Measurements from ENCODE around the gene PSMG3.

Gene PSMG3

GRCh38 chr7:1576521-1577253, 6.9 kb upstream of the PSMG3 start:
- TF ChIP-seq ZFX (IDR thresholded peaks at IDR 0.05) (no peak), CTCF (conservative IDR thresholded peaks at IDR 0.05) (no peak)
- no peak overlapping the region for H3K27ac ChIP-seq

- no peak for TF ChIP-seq ZFX (IDR thresholded peaks at IDR 0.05)
- no peak for TF ChIP-seq CTCF (conservative IDR thresholded peaks at IDR 0.05)
- H3K27ac ChIP-seq, result no peak overlapping the region
These were observed 6.0 kb upstream of the PSMG3 start for GRCh38 chr7:1575809-1576208.

- TF ChIP-seq CTCF (conservative IDR thresholded peaks at IDR 0.05), result no peak
- no peak for TF ChIP-seq ZFX (IDR thresholded peaks at IDR 0.05)
- H3K27ac ChIP-seq, result no peak overlapping the region
These were observed 2.4 kb upstream of the PSMG3 start for GRCh38 chr7:1572111-1572822.

GRCh38 chr7:1569440-1569832, 396 bp downstream of the PSMG3 start:
- peak overlapping the region; percentile 86 for H3K27ac ChIP-seq
- TF ChIP-seq ZFX (IDR thresholded peaks at IDR 0.05), result no peak
- TF ChIP-seq CTCF (conservative IDR thresholded peaks at IDR 0.05), result no peak

GRCh38 chr7:1569016-1569415, 816 bp downstream of the PSMG3 start:
- TF ChIP-seq ZFX (IDR thresholded peaks at IDR 0.05), result no peak
- no peak for TF ChIP-seq CTCF (conservative IDR thresholded peaks at IDR 0.05)
- H3K27ac ChIP-seq, result peak overlapping the region; percentile 86

GRCh38 chr7:1567896-1568510, 1.8 kb downstream of the PSMG3 start:
- TF ChIP-seq ZFX (IDR thresholded peaks at IDR 0.05) (no peak), CTCF (conservative IDR thresholded peaks at IDR 0.05) (no peak)
- H3K27ac ChIP-seq, result no peak overlapping the region
